GM12878 (cell line): Measurements from ENCODE around the gene GPR107. TPM values are rescaled to one million over a fixed set of nuclear protein-coding genes. Genes with fewer than 3 reads are reported as not detected.

ENCODE experiments used
- ATAC-seq: fragments of 200-7000 bp; cut with Tn5 transposase; 3 replicates; pipeline ENCODE4 v1.9.1; 2020; ENCODE audit warnings: mild to moderate bottlenecking, moderate library complexity
- BruUV-seq: library from RNA; stranded (reverse); fragments of 400-500 nt; replicated peaks from 2 replicates; lab custom pipeline; 2021; lab: Mats Ljungman, UMichigan
- CTCF ChIA-PET: fragments of 300-600 bp; sonication (Branson Sonifier 250); formaldehyde crosslinking; extraction: SDS; loops from one replicate; lab custom pipeline; 2021; ENCODE audit warnings: inconsistent platforms; lab: Yijun Ruan, JAX
- POLR2A ChIA-PET: fragments of 350-600 bp; formaldehyde crosslinking; extraction: SDS; loops from one replicate; lab custom pipeline; 2021; ENCODE audit warnings: inconsistent platforms; lab: Charles Lee
- RAD21 ChIA-PET: fragments of 300-600 bp; sonication (Branson Sonifier 250); formaldehyde crosslinking; loops from one replicate; lab custom pipeline; 2023; ENCODE audit warnings: antibody characterized with exemption; ENCODE audit not compliant: unreplicated experiment; lab: Charles Lee
- SMC1A ChIA-PET: fragments of 300-600 bp; sonication (Branson Sonifier 250); formaldehyde crosslinking; loops from one replicate; lab custom pipeline; 2023; ENCODE audit not compliant: unreplicated experiment, uncharacterized antibody; lab: Charles Lee
- DNase-seq: peaks from one replicate; pipeline ENCODE4 v3.0.0-alpha.2; 2011; ENCODE audit warnings: low read depth, low spot score
- FAIRE-seq: peaks from 3 replicates; lab custom pipeline; 2011; peaks lifted over from hg19 to GRCh38; lab: Jason Lieb, UNC
- H2AFZ ChIP-seq: 2 replicates; pipeline ENCODE4 v1.6.0; 2011; ENCODE audit warnings: low read depth, low read length, control low read depth; ENCODE audit not compliant: control insufficient read depth
- H3K27ac ChIP-seq: 2 replicates; pipeline ENCODE4 v1.5.1; 2011; ENCODE audit warnings: control low read depth; ENCODE audit not compliant: control insufficient read depth, insufficient read depth
- H3K27me3 ChIP-seq, 2 experiments: replicated peaks in 1 of 2; 2 replicates each; pipeline versions ENCODE4 v1.6.0 to v1.6.1; 2011; ENCODE audit warnings: low read length in 1 of 2; ENCODE audit not compliant: control insufficient read depth in 2 of 2, insufficient read depth in 2 of 2
- H3K36me3 ChIP-seq, 2 experiments: 2 replicates each; pipeline ENCODE4 v1.5.1; 2011; ENCODE audit warnings: low read length in 1 of 2; ENCODE audit not compliant: control insufficient read depth in 2 of 2, insufficient read depth in 2 of 2
- H3K4me1 ChIP-seq: 2 replicates; pipeline ENCODE4 v1.6.1; 2011; ENCODE audit warnings: mild to moderate bottlenecking, low read length, moderate library complexity, mixed read lengths; ENCODE audit not compliant: control insufficient read depth, insufficient read depth
- H3K4me2 ChIP-seq: 2 replicates; pipeline ENCODE4 v1.6.0; 2011; ENCODE audit warnings: control low read depth; ENCODE audit not compliant: control insufficient read depth, insufficient read depth
- H3K4me3 ChIP-seq: fragments of 200-600 bp; sonication (generic); 2 replicates; pipeline ENCODE4 v1.5.1; 2016
- H3K79me2 ChIP-seq: 2 replicates; pipeline ENCODE4 v1.6.0; 2011; ENCODE audit warnings: low read length; ENCODE audit not compliant: control insufficient read depth, insufficient read depth
- H3K9ac ChIP-seq: 2 replicates; pipeline ENCODE4 v1.8.0; 2011; ENCODE audit warnings: low read length, control low read depth, mixed read lengths; ENCODE audit not compliant: control insufficient read depth, insufficient read depth
- H3K9me3 ChIP-seq: replicated peaks from 3 replicates; pipeline ENCODE4 v1.5.1; 2011; ENCODE audit warnings: mild to moderate bottlenecking, low read length; ENCODE audit not compliant: control insufficient read depth, insufficient read depth
- H4K20me1 ChIP-seq: 2 replicates; pipeline ENCODE4 v1.6.0; 2011; ENCODE audit not compliant: control insufficient read depth, insufficient read depth
- CBX5 ChIP-seq: sonication (generic); IDR thresholded peaks from 2 replicates; pipeline ENCODE4 v1.6.1; 2016; ENCODE audit warnings: low read depth, moderate library complexity, mild to moderate bottlenecking, inconsistent platforms
- IRF4 ChIP-seq: IDR thresholded peaks from 2 replicates; pipeline ENCODE4 v1.6.1; 2011; ENCODE audit warnings: low read depth, low read length
- WGBS: methylation state at CpG from one replicate; pipeline ENCODE4 v1.1.6; 2016; ENCODE audit warnings: low lambda C conversion rate; ENCODE audit not compliant: insufficient replicate concordance, insufficient coverage; ENCODE audit errors: missing lambda C conversion rate; 5-methylcytosine and 5-hydroxymethylcytosine counted together
- in situ Hi-C: fragments of 300-500 bp; cut with MboI; formaldehyde crosslinking; loops from 9 replicates; pipeline ENCODE4 v1.14.3; 2018; ENCODE audit warnings: mixed read lengths
- intact Hi-C: fragments of 100-400 bp; cut with micrococcal nuclease; formaldehyde crosslinking; loops from one replicate; pipeline ENCODE4 v1.14.2; 2022; ENCODE audit not compliant: unreplicated experiment
- polyA plus RNA-seq, 11 experiments: library from polyadenylated mRNA; depleted of rRNA in 4 of 11; unstranded in 6 of 11; stranded (reverse) in 5 of 11; fragments of >200 nt; fragmentation: Nextera tagmentation in 4 of 11; fragmentation: Illumina TruSeq in 1 of 11; extraction: Ambion mirVana in 4 of 11; extraction: Trizol in 1 of 11; gene quantifications; 1 replicate in 1 of 11; 2 replicates in 10 of 11; pipeline versions ENCODE4 v1.2.1 to v1.2.3, GENCODE V29; 2011 to 2016; ENCODE audit warnings: inconsistent platforms in 2 of 11, missing spikeins in 2 of 11, low read depth in 1 of 11
- total RNA-seq, 4 experiments: library from RNA; depleted of rRNA in 3 of 4; stranded (reverse); fragments of >200 nt in 3 of 4; fragmentation: Illumina TruSeq in 1 of 4; extraction: Trizol in 1 of 4; gene quantifications; 2 replicates each; pipeline versions ENCODE4 v1.2.1 to v1.2.3, GENCODE V29; 2013 to 2021
- TF ChIP-seq, protein P1 (sequence below): fragments of 450-650 bp; IDR thresholded peaks from 2 replicates; pipeline ENCODE4 v1.6.1; 2017; ENCODE audit warnings: mild to moderate bottlenecking, moderate library complexity

The GPR107 gene
- total and polyA plus RNA-seq, 10 of the 15 experiments (the other 5 are each of a cell fraction or from before 2014, with no cell fraction given), result 2.7 to 21.4 (median 10.6) TPM

DNA sequence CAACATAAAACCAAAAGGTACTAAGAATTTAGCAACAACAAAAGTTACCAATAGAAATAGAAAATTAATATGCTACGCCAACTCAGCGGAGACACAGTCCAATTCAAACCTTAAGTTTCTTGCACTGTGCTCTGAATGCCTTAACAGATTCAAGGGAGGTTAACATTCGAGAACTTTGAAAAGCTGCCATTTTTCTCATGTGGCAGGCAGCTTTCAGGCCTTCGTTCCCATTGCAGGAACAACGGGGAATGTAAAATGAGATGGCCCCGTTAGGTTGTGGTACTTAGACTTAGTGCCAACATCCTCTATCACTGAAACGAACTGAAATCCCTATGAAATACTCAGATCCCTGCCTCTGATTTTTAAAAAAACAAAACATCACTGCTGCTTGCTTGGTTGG is 33.1 kb upstream of the GPR107 start:
- CTCF ChIA-PET, result interaction anchor here (1.9 kb wide), 1 partner anchor 10 kb away, joined by 10 read pairs; no protein-coding TSS in a partner anchor
- H3K79me2 ChIP-seq, result peaks cover 96% of the 10 kb centered on the region
- no peak for DNase-seq
- H3K27ac ChIP-seq, result peak overlapping the region; percentile 83
- H3K27me3 ChIP-seq, result no peaks in the 10 kb centered on the region
- ATAC-seq, result no peak
- intact Hi-C loops, result no loop called here
- H3K9me3 ChIP-seq, result peaks cover 6% of the 10 kb centered on the region; the same call in 2 of the 3 replicates
- peaks cover 90% of the 10 kb centered on the region for H3K4me1 ChIP-seq
- TF ChIP-seq, protein P1, sequence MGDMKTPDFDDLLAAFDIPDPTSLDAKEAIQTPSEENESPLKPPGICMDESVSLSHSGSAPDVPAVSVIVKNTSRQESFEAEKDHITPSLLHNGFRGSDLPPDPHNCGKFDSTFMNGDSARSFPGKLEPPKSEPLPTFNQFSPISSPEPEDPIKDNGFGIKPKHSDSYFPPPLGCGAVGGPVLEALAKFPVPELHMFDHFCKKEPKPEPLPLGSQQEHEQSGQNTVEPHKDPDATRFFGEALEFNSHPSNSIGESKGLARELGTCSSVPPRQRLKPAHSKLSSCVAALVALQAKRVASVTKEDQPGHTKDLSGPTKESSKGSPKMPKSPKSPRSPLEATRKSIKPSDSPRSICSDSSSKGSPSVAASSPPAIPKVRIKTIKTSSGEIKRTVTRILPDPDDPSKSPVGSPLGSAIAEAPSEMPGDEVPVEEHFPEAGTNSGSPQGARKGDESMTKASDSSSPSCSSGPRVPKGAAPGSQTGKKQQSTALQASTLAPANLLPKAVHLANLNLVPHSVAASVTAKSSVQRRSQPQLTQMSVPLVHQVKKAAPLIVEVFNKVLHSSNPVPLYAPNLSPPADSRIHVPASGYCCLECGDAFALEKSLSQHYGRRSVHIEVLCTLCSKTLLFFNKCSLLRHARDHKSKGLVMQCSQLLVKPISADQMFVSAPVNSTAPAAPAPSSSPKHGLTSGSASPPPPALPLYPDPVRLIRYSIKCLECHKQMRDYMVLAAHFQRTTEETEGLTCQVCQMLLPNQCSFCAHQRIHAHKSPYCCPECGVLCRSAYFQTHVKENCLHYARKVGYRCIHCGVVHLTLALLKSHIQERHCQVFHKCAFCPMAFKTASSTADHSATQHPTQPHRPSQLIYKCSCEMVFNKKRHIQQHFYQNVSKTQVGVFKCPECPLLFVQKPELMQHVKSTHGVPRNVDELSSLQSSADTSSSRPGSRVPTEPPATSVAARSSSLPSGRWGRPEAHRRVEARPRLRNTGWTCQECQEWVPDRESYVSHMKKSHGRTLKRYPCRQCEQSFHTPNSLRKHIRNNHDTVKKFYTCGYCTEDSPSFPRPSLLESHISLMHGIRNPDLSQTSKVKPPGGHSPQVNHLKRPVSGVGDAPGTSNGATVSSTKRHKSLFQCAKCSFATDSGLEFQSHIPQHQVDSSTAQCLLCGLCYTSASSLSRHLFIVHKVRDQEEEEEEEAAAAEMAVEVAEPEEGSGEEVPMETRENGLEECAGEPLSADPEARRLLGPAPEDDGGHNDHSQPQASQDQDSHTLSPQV, result 0 out of 2 replicates have a peak, but pooled peaks have one; percentile 6
- TF ChIP-seq CBX5, result no peak
- no peak for TF ChIP-seq IRF4
- peak overlapping the region; percentile 51 for H3K9ac ChIP-seq
- 12% methylated on average over 7 of the region's 7 CpGs for whole genome bisulfite sequencing
- peaks cover 8 to 35% of the 10 kb centered on the region in 2 experiments for H3K36me3 ChIP-seq
- in situ Hi-C loops, result no loop called here
- BruUV-seq, result no TSS peak
- POLR2A ChIA-PET, result interaction anchor here (1.2 to 14.0 kb wide), 8 partner anchors 8 to 25 kb away, joined by 3 to 270 read pairs (median 9); partner anchors contain the start of gene FNBP1
- peak overlapping the region; percentile 19; the same call in 1 of the 2 replicates for H3K4me3 ChIP-seq
- no peaks in the 10 kb centered on the region; the same call in 1 of the 2 replicates for H4K20me1 ChIP-seq
- RAD21 ChIA-PET, result interaction anchor here (1.2 to 17.1 kb wide), 6 partner anchors 8 to 27 kb away, joined by 3 to 418 read pairs (median 34); partner anchors contain the start of gene FNBP1
- H3K4me2 ChIP-seq, result peak overlapping the region; percentile 72
- FAIRE-seq, result no peak
- SMC1A ChIA-PET, result interaction anchor here (1.0 to 28.7 kb wide), 10 partner anchors 9 to 134 kb away, joined by 3 to 763 read pairs (median 14); no protein-coding TSS in a partner anchor
- no peak overlapping the region for H2AFZ ChIP-seq
